ENCODE results near the gene POLE. TPM values are rescaled to one million over a fixed set of nuclear protein-coding genes. Genes with fewer than 3 reads are reported as not detected.
"Not testable (repeated sequence)": the region's sequence is repeated elsewhere in the genome, so short reads cannot be mapped to it uniquely, and the experiment has no call there.

Gene POLE
- total and polyA plus RNA-seq, 8 donors: 7.2 to 45.7 (median 16.0) TPM

DNA sequence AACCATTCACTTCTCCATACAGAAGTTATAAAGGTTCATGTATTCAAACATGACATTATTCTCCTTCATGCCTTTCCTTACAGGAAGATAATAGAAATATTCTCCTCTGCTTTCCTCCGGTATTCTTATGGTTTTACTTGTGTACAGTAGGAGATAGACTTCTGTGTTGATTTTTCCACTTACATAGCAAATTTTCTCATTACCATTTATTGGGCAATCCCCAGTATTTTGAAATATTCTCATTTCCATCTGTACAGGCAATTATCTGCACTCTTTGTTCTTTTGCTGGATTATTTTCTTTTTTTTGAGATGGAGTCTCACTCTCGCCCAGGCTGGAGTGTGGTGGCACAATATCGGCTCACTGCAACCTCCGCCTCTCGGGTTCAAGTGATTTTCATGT lies 11.2 kb upstream of the POLE start:
- DNase-seq (no peak), ATAC-seq (no peak), FAIRE-seq (no peak)
- no peaks in the 10 kb centered on the region for H3K9me3 ChIP-seq
- no peak overlapping the region for H3K27ac ChIP-seq
- 77 to 85% methylated on average over 5 of the region's 5 CpGs for WGBS, 2 donors
- intact Hi-C loops (cut with DNase I): no loop called here
- H3K36me3 ChIP-seq: peaks cover 0 to 13% (median 0%) of the 10 kb centered on the region in 3 donors
- no peaks in the 10 kb centered on the region for H3K27me3 ChIP-seq
- H3K4me3 ChIP-seq: no peak overlapping the region
- no peak for TF ChIP-seq CTCF (IDR thresholded peaks at IDR 0.05)
- peaks cover 0 to 3% (median 0%) of the 10 kb centered on the region in 3 donors for H3K4me1 ChIP-seq

DNA sequence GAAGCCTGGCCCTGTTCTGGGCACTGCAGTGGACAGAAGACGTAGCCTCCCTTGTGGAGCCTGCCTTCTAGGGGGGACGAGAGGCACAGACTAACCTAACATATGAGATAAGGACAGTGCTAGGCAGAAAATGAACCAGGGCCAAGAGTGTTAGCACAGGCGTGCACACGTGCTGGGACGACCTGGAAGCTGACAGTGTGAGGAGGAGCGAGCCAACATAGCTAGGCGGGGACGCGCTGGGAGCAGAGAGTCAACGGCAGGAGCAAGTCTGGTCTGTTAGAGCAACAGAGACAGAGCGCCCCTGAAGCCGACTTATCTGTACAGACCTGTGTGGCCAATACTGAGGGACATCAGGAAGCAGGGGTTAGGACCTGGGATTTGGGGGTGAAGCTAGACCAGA lies 8.3 kb upstream of the POLE start:
- FAIRE-seq: no peak

GRCh38 chr12:132694888-132695287 lies 7.7 kb upstream of the POLE start:
- intact Hi-C loops (cut with DNase I); ATAC-seq; H3K27me3 ChIP-seq; H3K4me3 ChIP-seq; DNase-seq; FAIRE-seq; H3K27ac ChIP-seq; H3K4me1 ChIP-seq; H3K9me3 ChIP-seq: not testable (repeated sequence)
- peaks cover 0 to 13% (median 0%) of the 10 kb centered on the region in 3 donors for H3K36me3 ChIP-seq
- 92 to 98% methylated on average over 3 of the region's 3 CpGs for WGBS, 2 donors

More for the DNA sequence above, 8.3 kb upstream of the POLE start:
- DNase-seq (no peak), ATAC-seq (peak in 1 of 4 donors; percentile 36)
- intact Hi-C loops (cut with DNase I): no loop called here
- 77 to 84% methylated on average over 12 of the region's 12 CpGs for WGBS, 2 donors
- no peak overlapping the region for H3K27ac ChIP-seq
- H3K27me3 ChIP-seq: no peaks in the 10 kb centered on the region
- H3K4me1 ChIP-seq: peaks cover 0 to under 1% (median 0%) of the 10 kb centered on the region in 3 donors
- H3K9me3 ChIP-seq: no peaks in the 10 kb centered on the region
- TF ChIP-seq CTCF (IDR thresholded peaks at IDR 0.05): no peak
- peaks cover 0 to 13% (median 0%) of the 10 kb centered on the region in 3 donors for H3K36me3 ChIP-seq
- no peak overlapping the region for H3K4me3 ChIP-seq

GRCh38 chr12:132692030-132692429 lies 4.9 kb upstream of the POLE start:
- H3K27ac ChIP-seq; ATAC-seq; H3K9me3 ChIP-seq; H3K4me1 ChIP-seq; DNase-seq; FAIRE-seq; H3K36me3 ChIP-seq; intact Hi-C loops (cut with DNase I); H3K27me3 ChIP-seq; H3K4me3 ChIP-seq: not testable (repeated sequence)
- WGBS, 2 donors: 88 to 97% methylated on average over 3 of the region's 3 CpGs

- no peak for DNase-seq
- H3K27me3 ChIP-seq: no peaks in the 10 kb centered on the region
- FAIRE-seq: no peak
- H3K4me1 ChIP-seq: peaks cover 0 to 2% (median 0%) of the 10 kb centered on the region in 3 donors
- no peak for TF ChIP-seq CTCF (IDR thresholded peaks at IDR 0.05)
- H3K4me3 ChIP-seq: no peak overlapping the region
- H3K27ac ChIP-seq: no peak overlapping the region
- no peaks in the 10 kb centered on the region for H3K36me3 ChIP-seq
- no peak for ATAC-seq
- H3K9me3 ChIP-seq: no peaks in the 10 kb centered on the region
- intact Hi-C loops (cut with DNase I): no loop called here
- WGBS, 2 donors: 92% methylated on average over 9 of the region's 9 CpGs
Observed at GRCh38 chr12:132690112-132690511, 3.0 kb upstream of the POLE start.

DNA sequence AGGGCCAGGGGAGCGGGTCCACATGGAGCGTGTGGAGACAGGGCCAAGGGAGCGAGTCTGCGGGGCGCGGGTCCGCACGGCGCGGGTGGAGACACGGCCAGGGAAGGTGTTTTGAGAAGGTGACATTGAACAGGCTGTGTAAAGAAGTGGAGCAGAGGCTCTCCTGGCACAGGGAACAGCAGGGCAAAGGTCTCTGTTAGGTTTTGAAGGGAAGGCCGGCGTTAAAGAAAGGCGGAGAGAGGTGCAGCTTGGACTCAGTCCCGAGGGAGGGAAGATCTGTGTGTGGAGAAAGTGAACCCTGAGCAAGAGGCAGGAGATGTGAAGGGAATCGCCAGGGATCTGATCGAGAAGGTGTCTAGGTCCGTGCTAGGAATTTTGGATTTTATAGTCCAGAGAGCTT lies 2.1 kb upstream of the POLE start:
- Histone ChIP-seq H3K9me3 (no peaks in the 10 kb centered on the region), H3K4me1 (peaks cover 0 to 2% (median 0%) of the 10 kb centered on the region in 3 donors), H3K27ac (no peak overlapping the region), H3K4me3 (peak overlapping the region in 2 of 4 donors; percentile 23 to 25), H3K36me3 (no peaks in the 10 kb centered on the region), H3K27me3 (no peaks in the 10 kb centered on the region)
- 20 to 31% methylated on average over 18 of the region's 18 CpGs for WGBS, 2 donors
- intact Hi-C loops (cut with DNase I): no loop called here
- no peak for TF ChIP-seq CTCF (IDR thresholded peaks at IDR 0.05)
- FAIRE-seq (no peak), ATAC-seq (peak; percentile 21 to 61 (median 41)), DNase-seq (peak in 3 of 6 donors; percentile 37 to 59 (median 48))
